Stimulated activated CD4-positive, alpha-beta T cell treated with anti-CD3 and anti-CD28 coated beads, Interleukin-15, amount 100 ng/mL, for 48 hours (primary cell): ENCODE results near the gene SEMA5A.

Source experiments
- DNase-seq, 2 donors: peaks; one replicate each; pipeline ENCODE4 v3.0.0-alpha.2; 2020; ENCODE audit warnings: low read depth in 2 of 2

The SEMA5A gene

DNA sequence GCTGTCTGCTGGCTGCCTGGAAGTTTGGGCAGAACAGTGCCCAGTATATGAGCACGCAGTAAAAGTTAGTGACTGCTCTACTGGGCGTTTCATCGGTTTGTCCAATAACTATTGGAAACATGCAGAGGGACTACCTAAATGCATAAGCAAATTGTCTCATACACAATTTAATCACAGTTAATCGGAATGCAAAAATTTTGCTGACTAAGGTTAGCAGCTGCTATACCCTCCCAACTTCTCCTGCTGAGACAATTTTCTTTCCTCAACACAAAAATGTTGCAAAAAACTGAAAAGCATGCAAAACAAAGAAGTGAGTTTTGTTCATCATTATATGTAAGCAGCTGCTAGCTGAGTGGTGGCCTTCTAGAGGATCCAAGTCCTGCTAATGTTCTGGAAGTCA lies 327.5 kb downstream of the SEMA5A start:
- no peak for DNase-seq

DNA sequence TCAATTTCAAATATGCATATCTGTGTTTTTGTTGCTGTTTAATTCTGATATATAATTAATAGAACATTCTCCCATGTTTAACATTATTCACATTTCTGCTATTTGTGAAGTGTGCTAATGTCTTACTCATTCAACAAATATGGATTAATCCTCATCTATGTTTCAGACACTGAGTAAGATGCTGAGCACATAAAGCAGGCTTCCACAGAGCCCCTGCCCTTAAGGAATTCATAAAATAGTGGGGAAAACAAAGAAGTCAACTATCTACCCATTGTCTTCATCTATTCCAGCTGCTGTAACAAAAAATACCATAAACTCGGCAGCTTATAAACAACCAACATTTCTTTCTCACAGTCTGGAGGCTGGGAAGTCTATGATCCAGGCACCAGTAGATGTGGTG lies 333.3 kb downstream of the SEMA5A start:
- DNase-seq = no peak

DNA sequence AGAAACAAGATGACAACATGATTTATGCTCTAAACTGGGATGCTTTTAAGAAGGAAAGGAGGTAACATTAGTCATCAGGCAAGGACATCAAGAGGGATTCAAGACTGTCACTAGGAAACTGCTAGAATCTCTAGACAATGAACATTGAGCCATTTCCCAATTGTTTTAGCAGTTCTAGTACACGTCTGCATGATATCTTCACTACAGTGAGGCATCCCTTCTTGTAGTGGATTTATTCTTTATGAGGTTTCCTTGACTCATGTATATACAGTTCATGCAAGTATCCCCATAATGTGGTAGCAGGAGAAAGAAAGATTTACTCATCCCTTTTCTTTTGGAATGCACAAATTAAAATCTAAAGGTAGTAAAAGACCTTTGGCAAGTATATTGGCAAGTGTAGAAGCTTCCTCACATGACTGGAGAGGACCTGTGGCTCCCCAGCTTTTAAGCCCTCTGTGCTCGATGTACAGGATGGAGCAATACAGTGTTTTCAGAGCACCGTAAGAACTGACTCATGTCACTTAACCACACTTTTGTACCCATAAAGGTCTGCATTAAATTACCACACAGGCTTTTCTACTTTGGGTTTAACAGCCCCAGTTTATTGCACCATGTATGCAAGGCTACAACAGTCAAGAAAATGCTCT lies 335.9 kb downstream of the SEMA5A start:
- DNase-seq = no peak

DNA sequence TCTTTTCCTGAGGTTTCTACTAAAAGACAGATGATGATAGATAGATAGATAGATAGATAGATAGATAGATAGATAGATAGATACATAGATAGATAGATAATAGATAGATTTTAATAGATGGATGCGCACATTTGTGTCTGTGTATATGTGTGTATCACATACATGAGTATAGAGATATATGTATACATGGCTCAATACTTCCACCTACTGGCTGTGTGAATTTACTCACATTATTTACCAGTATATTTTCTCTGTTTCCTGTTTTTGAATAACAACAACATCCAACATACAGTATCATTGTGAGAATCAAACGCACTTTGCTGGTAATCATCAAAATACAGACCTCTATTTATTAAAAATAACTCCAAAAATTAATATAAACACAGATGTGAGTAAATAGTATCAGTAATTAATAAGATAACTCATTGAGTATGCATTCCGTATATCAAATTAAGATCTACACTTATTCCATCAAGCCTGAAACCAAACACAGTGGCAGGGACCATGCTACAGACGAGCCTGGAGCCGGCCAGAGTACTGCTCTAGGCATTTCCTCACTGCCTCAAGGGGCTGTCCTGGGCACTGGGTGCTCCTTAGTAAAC lies 338.0 kb downstream of the SEMA5A start:
- no peak for DNase-seq

DNA sequence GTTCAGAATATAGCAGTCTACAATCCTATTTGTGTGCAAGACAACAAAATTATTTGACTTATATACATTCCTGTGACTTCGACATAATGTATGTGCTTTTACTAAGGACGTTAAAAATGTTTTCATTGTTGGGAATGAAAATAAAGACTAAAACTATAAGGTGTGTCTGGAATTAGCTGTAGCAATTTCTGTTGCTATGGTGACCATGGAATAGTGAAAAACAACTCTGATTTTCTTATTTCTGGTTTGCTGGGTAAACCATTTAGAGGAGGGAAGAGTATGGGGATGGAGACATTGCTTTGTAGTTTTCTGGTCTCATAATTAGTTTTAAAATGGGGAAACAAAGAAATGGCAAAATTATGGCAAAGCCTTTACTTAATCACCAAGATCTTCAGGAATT lies 343.2 kb downstream of the SEMA5A start:
- DNase-seq = no peak

DNA sequence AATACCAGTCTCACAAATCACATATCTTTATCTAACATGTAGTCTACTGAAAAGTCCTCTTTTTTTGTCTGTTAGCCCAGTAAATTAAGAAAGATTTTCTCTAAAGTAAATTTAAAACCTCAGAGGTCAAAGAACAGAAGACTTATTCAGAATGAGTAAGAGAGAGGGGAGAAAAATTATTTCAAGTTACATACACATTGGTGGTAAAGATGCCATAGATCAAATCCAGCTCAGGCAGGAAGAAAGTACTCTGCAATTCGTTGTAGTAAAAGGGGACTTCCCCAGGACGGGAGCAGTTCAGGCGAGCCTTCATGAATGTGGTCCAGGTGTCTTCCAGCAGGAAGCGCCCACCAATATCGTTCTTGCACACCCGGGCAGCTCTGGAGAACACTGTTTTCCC lies 344.1 kb downstream of the SEMA5A start:
- DNase-seq = no peak

DNA sequence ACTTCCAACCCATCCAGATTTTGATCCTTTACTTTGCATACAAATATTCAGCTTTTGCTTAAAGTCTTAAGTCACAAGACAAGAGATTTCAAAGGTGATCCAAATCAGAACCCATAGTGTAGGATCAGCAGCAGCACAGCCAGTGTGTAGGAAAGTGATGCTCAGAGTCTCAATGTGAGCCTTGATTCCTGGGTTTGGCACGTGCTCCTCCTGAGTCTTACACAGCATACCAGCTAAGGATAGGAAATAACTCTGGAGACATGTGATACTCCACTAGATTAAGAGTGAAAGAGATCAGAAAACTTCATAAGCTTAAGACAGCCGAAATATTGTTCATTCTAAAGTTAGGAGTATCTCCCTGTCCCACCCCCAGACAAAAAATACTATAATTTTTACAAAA lies 344.9 kb downstream of the SEMA5A start:
- DNase-seq = no peak

DNA sequence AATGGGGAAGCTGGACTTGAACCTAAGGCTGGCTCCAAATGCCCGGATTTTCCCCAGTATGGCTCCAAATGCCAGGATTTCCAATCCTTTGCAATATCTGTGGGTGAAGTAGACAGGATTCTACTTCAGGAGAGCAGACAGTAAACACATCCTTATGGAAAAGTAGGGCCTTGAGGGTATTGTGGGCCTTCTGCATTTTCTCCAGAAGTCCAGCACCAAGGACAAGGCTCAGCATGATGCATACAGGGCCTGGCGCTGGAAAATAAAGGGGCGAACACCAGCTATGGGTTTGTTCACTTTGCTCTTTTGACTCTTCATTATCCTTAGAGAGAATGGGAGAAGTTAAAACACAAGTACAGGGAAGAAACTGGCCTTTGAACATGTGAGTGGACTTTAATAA lies 347.5 kb downstream of the SEMA5A start:
- no peak for DNase-seq

DNA sequence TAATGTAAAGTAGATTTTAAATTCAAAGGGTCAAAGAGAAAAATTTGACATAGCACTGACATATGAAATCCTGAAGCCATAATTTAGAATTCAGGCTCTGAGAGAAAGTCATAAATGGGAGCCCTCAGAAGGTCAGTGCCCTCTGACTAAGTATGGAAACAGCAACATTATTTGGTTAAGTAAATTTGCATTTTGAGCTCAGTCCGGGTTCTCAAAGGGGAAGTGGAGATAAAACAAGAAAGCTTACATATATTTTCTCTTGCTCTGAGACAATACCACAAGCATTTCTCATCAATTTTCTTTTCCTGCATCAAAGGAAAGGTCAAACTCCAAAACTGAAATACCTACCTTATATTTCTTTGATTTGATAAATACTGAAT lies 348.0 kb downstream of the SEMA5A start:
- DNase-seq = no peak

DNA sequence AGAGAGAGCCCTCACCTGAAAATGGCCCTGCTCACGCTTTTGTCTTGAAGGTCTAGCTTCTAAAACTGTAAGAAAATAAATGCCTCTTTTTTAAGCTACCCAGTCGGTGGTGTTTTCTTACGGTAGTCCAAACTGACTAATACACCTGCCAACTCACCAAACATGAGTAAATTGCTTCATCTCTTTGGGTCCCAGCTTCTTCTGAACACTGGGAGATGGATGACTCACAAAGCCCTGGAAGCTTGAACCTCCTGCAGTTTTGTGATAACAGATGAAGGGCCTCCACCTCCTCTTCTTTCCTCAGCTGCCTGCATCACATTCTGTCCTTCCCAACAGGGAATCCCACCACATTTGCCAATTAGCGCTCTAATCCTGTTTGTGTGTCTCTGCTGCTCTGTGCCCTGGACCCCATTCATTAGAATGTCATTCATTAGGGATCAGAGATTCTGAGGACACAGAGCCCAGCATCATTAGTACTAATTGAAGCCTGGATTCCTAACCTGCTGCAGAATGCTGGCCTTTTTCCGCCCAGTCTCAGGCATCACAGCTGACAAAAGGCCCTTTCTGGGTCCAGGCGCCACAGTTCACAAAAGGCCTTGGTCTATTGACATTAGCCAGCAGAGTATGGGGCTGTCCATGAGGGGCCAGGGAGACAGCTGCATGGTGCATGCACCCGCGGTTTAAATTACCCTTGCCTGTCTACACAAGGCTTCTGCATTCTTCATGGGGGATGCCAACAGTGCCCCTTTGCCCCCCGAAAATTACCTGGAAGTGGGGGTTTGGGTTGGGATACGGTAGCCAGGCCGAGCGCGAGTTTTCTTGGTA lies 349.3 kb downstream of the SEMA5A start:
- no peak for DNase-seq

DNA sequence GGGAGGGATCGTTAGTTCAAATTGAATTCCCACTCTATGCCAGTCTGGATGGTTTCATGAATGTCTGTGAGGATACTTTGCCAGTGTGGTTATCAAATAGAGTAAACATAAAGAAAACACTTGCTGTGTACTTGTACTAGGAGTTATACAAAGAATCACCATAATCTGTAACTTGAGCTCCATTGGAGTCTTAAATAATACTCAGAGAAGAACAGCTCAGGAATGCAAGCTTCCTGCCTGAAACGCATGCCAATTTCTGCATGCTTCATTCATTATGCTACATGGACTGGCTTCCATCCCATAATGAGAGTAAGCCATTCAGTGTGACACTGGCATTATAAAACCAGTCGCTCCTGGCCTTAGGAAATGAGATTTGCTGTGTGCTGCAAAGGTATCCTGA lies 351.4 kb downstream of the SEMA5A start:
- no peak for DNase-seq

DNA sequence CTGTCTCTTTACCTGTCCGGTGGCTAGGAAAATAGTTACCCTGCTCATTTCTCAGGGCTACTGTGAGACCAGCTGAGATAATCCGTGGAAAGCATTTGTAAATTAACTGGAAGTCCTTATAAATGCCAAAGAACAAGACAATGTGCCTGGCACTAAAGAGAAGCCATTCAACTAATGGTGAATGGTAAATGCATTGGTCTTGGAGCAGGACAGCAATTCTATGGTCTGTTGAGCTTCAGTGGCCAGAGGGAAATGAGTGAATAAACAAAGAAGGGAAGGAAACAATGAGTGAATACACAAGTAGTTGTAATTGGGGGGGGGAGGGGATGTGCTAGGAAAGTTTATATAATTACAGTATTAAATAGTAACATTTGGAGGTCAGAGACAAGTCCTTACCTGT lies 353.6 kb downstream of the SEMA5A start:
- no peak for DNase-seq

DNA sequence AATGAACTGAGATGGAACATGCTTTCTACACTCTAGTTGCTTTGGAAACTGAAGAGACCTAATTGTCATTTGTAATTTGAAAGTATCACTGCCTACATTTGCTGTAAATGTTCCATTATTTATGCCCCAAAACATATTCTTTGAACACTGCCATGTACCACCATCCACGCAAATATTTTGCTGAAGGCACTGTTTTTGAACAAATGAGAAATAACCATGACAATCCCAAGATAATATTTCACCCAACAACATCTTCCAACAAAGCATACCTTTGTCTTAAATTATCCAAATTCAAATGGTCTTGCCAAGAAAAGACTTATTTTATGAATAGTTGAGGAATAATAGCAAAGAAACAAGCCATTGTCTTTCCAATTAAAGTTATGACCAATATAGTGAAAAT lies 356.2 kb downstream of the SEMA5A start:
- DNase-seq = no peak

DNA sequence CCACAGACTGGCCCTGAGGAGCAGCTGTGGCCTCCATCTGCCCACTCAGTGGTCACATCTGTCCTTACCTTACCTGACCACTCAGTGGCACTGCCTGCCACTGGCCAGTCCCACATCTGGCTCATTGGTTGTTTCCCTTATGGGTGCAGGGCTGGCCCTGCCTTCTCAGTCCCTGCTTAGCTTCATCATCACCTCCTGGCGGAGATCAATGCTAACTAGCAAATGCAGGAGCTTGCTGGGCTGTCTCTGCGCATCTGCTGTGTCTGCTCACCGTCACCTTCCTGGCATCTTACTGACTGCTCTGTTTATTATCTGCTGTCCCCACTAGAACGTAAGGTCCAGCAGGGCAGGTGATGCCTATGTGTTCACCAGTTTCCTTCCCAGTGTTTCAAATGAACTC lies 356.9 kb downstream of the SEMA5A start:
- DNase-seq = no peak

DNA sequence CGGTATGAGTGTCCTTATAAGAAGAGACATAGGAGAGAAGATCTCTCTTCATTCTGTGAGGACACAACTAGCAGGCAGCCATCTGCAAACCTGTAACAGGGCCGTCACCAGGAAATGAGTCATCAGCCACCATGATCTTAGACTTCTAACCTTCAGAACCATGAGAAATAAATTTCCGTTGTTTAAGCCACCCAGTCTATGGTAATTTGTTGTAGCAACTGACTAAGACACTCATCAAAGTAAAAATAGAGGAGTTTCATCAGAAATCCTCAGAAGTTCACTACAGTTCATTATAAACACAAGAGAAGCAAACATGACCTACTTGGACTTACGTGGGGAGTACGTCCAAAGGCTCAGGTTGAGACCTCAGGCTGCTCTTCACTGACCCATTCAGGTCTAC lies 357.7 kb downstream of the SEMA5A start:
- DNase-seq = no peak

DNA sequence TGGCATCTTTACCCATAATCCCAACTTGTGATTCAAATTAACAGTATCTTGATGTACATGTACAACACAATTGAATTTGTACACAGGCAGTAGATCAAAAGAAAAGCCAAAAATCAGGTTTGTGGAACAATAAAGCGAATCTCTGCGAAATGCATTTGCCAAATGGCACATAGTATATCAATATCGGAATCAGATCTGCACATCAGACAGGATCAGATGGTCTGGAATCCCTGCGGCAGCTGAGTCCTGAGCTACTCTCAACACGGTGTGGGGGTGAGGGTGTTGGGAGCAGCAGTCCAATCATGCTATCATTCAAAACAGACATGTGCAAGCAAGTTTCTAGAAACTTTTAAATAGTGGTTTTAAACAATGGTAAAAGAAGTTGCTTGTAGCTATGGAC lies 358.3 kb downstream of the SEMA5A start:
- no peak for DNase-seq

DNA sequence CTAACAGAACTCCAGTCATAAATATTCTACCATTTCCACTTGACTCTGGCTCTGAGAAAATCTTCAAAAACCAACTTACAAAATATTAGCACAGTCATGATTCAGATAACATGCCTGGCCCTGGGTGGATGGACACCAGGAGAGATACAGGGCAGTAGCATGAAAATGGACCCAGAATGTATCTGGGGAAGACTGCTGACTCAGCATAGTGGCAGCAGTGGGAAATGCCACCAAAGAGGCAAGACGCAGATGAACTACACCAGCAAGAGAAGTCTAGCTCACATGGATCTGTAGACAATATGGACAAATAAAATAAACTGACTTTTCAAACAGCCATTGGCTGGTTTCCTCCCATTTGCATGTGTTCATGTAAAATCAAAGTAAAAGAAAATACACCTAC lies 359.8 kb downstream of the SEMA5A start:
- no peak for DNase-seq

DNA sequence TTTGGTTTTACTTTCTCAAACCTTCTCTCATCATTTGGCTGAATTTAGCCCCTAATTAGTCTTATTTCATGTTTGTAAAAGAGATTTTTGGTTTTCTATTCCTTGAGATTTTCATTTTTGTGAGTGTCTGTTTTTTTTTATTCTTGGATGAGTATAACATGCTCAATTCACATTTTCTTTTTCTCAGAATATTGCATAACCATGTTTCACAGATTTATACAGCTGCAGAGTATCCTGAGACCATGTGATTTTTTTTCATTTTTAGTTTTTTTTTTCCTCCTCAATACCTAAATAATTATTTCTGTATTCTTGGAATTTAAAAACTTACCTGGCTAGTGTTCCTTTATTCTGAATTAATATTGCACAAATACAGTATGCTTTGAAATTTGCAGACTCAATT lies 361.9 kb downstream of the SEMA5A start:
- DNase-seq = no peak

DNA sequence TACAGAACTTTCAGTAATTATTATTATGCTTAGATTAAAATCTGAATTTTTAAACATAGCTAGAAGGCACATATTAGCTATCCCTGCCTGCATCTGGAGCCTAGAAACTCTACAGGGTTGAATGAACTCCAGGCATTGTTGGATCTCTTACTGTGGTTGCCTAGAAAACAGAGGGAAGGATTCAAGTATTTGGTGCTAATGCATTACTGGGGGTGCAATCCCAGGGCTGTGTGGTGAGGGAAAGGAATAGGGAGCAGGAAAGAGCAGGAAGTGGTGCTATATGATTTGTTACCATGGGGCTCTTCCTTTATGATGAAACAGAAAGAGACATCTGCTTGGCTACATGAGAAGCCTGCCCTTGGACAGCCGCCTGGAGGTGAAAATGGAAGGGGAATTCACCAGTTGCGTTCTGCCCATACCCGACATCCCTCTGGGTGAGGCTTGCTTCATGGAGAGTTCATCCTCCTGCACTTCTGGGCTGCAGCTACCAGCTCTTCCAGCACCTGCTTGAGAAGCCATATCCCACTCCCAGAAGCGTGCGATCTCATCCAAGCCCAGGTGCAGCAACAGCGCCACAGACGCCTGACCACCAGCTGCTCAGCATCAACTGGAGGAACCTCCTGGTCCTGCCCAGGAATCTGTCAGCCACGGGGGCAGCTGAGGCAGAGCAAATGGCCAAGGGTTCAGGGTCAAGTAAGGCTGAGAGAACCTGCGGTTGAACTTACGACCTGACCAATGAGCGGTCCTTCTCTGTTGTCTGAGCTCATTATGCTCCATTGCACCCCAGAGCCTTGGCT lies 362.8 kb downstream of the SEMA5A start:
- no peak for DNase-seq

DNA sequence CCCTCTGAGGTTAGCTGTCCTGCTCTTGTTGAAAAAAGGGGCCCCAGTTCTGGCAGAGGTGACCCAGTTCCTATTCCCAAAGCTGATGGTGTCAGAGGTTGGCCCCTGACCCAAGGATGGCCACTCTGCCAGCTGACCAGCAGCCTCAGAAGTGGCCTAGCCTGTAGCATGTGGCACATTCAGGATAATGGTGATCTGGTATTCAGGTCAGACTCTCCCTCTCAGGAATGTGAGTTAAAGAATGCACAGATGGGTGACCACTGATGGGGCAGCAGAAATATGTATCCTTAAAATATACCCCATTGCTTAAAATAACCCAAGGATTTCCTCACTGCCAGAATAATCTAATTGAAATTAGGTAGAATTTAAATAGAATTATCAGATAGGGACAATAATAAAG lies 369.2 kb downstream of the SEMA5A start:
- DNase-seq = no peak

DNA sequence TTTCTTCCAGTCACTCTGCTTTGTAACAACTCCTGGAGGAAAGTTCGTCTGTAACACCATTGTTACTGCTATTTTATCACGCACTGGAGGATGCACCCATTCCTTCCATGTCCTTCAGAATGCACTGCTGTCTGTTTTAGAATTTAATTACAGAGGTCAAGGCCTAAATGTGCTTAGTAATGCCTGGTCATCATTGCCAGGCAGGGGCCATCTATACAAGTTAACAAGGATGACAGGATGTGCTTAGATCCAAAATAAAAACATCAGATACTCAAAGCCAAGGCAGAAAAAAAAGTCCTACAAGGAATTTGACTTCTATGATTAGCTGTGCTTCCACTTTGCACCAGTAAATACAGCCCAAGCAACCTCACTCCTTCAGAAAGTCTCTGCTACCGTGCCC lies 371.4 kb downstream of the SEMA5A start:
- DNase-seq = no peak

DNA sequence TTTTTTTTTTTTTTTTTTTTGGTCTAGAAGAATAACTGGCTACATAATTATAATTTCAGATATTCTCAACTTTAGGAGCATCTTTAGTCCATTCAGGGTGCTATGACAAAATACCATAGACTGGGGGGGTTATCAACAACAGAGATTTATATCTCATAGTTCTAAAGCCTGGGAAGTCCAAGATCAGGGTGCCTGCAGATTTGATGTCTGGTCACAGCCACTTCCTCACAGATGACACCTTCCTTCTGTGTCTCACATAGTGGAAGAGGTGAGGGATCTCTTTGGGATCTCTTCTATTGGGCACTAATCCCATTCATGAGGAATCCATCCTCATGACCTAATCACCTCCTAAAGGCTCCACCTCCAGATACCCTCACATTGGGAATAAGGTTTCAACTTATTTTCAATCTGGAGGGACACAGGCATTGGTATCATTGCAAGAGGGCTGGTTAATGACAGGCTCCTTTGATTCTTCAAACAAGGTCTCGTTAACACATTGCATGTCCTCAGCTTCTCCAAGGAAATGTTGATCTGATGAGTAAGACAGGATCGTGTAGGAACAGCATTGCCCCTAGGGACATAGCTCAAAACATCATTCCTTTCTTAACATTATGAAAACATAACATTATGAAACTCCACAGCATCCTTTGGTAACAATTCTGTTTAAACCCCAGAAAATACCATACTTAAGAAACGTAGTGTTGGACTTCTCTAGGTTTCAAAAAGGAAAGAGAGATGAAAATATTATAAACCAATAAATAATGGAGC lies 372.4 kb downstream of the SEMA5A start:
- no peak for DNase-seq
